RWPE2 (cell line): ENCODE results near the gene ZNRF3.
"Not testable (repeated sequence)": the region's sequence is repeated elsewhere in the genome, so short reads cannot be mapped to it uniquely, and the experiment has no call there.

Source experiments
- ATAC-seq: fragments of 200-7000 bp; cut with Tn5 transposase; 3 replicates; pipeline ENCODE4 v1.9.1; 2021; ENCODE audit warnings: low read depth
- DNase-seq: peaks from one replicate; pipeline ENCODE4 v3.0.0-alpha.2; 2020; ENCODE audit warnings: low spot score
- H3K27ac ChIP-seq: fragments of 450-650 bp; 2 replicates; pipeline ENCODE4 v1.5.1; 2017; ENCODE audit warnings: mild to moderate bottlenecking; ENCODE audit not compliant: poor library complexity, severe bottlenecking
- H3K27me3 ChIP-seq: fragments of 250-450 bp; sonication (Bioruptor Pico); 2 replicates; pipeline ENCODE4 v1.5.1; 2021; ENCODE audit warnings: mild to moderate bottlenecking, moderate library complexity; ENCODE audit not compliant: insufficient read depth, poor library complexity, severe bottlenecking
- H3K36me3 ChIP-seq: fragments of 250-450 bp; sonication (Bioruptor Pico); 2 replicates; pipeline ENCODE4 v1.5.1; 2020; ENCODE audit warnings: low read depth, mild to moderate bottlenecking, moderate library complexity
- H3K4me1 ChIP-seq: fragments of 250-450 bp; sonication (Bioruptor Pico); 2 replicates; pipeline ENCODE4 v1.5.1; 2021; ENCODE audit warnings: mild to moderate bottlenecking, moderate library complexity; ENCODE audit not compliant: insufficient read depth, poor library complexity, severe bottlenecking
- H3K4me3 ChIP-seq: fragments of 250-450 bp; sonication (Bioruptor Pico); 2 replicates; pipeline ENCODE4 v1.5.1; 2021; ENCODE audit warnings: mild to moderate bottlenecking, moderate library complexity; ENCODE audit not compliant: severe bottlenecking
- H3K9me3 ChIP-seq: fragments of 250-450 bp; sonication (Bioruptor Pico); 2 replicates; pipeline ENCODE4 v1.5.1; 2021; ENCODE audit warnings: mild to moderate bottlenecking, moderate library complexity; ENCODE audit not compliant: severe bottlenecking
- TF ChIP-seq, protein P1 (sequence below): fragments of 450-650 bp; IDR thresholded peaks from one replicate; pipeline ENCODE4 v1.5.1; 2017; ENCODE audit warnings: mild to moderate bottlenecking, moderate library complexity; ENCODE audit not compliant: poor library complexity, severe bottlenecking

Gene ZNRF3

DNA sequence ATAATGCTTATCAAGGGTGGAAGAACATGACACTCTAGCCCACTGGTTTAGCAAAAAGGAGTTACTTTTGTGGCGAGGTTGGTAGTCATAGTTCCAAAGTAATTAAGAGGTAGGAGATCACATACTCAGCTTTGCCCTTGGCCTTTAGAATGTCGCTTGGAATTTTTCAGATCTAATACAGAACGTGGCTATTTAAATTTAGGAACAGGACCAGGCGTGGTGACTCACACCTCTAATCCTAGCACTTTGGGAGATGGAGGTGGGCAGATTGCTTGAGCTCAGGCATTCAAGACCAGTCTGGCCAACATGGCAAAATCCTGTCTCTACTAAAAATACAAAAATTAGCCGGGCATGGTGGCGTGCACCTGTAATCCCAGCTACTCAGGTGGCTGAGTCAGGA, 26.1 kb upstream of the ZNRF3 start:
- TF ChIP-seq, protein P1, sequence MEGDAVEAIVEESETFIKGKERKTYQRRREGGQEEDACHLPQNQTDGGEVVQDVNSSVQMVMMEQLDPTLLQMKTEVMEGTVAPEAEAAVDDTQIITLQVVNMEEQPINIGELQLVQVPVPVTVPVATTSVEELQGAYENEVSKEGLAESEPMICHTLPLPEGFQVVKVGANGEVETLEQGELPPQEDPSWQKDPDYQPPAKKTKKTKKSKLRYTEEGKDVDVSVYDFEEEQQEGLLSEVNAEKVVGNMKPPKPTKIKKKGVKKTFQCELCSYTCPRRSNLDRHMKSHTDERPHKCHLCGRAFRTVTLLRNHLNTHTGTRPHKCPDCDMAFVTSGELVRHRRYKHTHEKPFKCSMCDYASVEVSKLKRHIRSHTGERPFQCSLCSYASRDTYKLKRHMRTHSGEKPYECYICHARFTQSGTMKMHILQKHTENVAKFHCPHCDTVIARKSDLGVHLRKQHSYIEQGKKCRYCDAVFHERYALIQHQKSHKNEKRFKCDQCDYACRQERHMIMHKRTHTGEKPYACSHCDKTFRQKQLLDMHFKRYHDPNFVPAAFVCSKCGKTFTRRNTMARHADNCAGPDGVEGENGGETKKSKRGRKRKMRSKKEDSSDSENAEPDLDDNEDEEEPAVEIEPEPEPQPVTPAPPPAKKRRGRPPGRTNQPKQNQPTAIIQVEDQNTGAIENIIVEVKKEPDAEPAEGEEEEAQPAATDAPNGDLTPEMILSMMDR: no peak
- Histone ChIP-seq H3K27ac (no peak overlapping the region), H3K4me3 (no peak overlapping the region), H3K4me1 (no peaks in the 10 kb centered on the region), H3K36me3 (no peaks in the 10 kb centered on the region), H3K27me3 (no peaks in the 10 kb centered on the region), H3K9me3 (no peaks in the 10 kb centered on the region)
- ATAC-seq: no peak
- no peak for DNase-seq

GRCh38 chr22:28864878-28865596, 18.3 kb upstream of the ZNRF3 start:
- no peak for ATAC-seq
- H3K4me1 ChIP-seq: no peaks in the 10 kb centered on the region
- no peaks in the 10 kb centered on the region for H3K9me3 ChIP-seq
- H3K27ac ChIP-seq: no peak overlapping the region
- no peaks in the 10 kb centered on the region for H3K36me3 ChIP-seq
- no peak for DNase-seq
- H3K4me3 ChIP-seq: no peak overlapping the region
- H3K27me3 ChIP-seq: no peaks in the 10 kb centered on the region
- TF ChIP-seq, protein P1: no peak

DNA sequence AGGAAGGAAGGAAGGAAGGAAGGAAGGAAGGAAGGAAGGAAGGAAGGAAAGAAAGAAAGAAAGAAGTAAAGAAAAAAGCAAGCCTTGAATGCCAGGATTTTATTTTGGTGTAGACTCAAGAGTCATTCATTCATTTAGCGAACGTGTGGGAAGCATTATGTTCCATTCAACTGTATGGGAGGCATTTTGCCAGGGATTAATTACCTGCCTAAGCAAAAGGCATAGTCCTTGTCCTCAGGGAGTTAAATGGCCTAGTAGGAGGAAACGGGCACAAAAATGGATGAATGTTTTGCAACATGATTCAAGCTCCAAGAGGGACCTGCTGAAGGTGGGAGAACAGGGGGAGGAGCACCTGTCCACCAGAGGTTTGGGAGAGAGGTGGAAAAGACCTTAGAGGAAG, 16.2 kb upstream of the ZNRF3 start:
- TF ChIP-seq, protein P1: no peak
- ATAC-seq: no peak
- Histone ChIP-seq H3K27ac (no peak overlapping the region), H3K27me3 (no peaks in the 10 kb centered on the region), H3K36me3 (no peaks in the 10 kb centered on the region), H3K4me3 (no peak overlapping the region), H3K4me1 (no peaks in the 10 kb centered on the region), H3K9me3 (no peaks in the 10 kb centered on the region)
- no peak for DNase-seq

DNA sequence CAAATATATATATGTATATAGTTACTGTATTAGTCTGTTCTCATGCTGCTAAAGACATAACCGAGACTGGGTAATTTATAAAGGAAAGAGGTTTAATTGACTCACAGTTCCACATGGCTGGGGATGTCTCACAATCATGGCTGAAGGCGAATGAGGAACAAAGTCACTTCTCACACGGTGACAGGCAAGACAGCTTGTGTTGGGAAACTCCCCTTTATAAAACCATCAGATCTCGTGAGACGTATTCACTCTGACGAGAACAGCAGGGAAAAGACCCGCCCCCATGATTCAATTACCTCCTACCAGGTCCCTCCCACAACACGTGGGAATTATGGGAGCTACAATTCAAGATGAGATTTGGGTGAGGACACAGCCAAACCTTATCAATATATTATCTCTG, 15.0 kb upstream of the ZNRF3 start:
- ATAC-seq, H3K27me3 ChIP-seq, DNase-seq, H3K9me3 ChIP-seq, H3K36me3 ChIP-seq, H3K27ac ChIP-seq, H3K4me3 ChIP-seq, H3K4me1 ChIP-seq: not testable (repeated sequence)

DNA sequence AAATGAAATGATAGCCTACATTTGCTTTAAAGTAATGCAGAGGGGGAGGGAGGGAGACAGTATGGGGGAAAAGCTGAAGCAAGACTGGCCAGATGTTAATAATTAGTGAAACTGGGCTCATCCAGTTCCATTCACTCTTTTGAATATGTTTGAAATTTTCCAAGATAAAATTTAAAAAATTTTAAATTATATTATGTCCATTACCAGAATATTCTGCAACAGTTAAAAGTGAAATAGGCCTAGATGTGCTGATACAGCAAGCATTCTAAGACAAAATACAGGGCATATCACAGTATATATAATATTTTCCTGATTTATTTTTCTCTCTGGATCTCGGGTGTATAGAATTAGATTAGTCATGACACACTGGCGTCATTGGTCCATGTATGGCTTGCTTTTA, 13.6 kb upstream of the ZNRF3 start:
- DNase-seq: no peak
- Histone ChIP-seq H3K27me3 (no peaks in the 10 kb centered on the region), H3K36me3 (no peaks in the 10 kb centered on the region), H3K27ac (no peak overlapping the region), H3K4me3 (no peak overlapping the region), H3K4me1 (no peaks in the 10 kb centered on the region), H3K9me3 (no peaks in the 10 kb centered on the region)
- no peak for ATAC-seq
- TF ChIP-seq, protein P1: no peak
